Kidney (tissue), 14 donors: Measurements from ENCODE around the gene HECTD4. TPM values are rescaled to one million over a fixed set of nuclear protein-coding genes. Genes with fewer than 3 reads are reported as not detected.

Experiments
- DNase-seq, 5 donors: peaks; one replicate each; pipeline ENCODE4 v3.0.0-alpha.2; 2013 to 2020
- FAIRE-seq: peaks from 2 replicates; lab custom pipeline; 2012; peaks lifted over from hg19 to GRCh38; lab: Jason Lieb, UNC
- H3K27ac ChIP-seq, 2 donors: one replicate each; pipeline ENCODE4 v1.7.0; 2013; ENCODE audit warnings: low read depth in 2 of 2, low read length in 2 of 2, inconsistent platforms in 1 of 2
- H3K27me3 ChIP-seq: one replicate; pipeline ENCODE4 v1.7.1; 2013; ENCODE audit warnings: low read length, inconsistent platforms; ENCODE audit not compliant: control insufficient read depth, insufficient read depth
- H3K36me3 ChIP-seq, 3 donors: one replicate each; pipeline versions ENCODE4 v1.7.0 to v1.7.1; 2013; ENCODE audit warnings: low read length in 3 of 3, control low read depth in 1 of 3, inconsistent platforms in 1 of 3; ENCODE audit not compliant: insufficient read depth in 3 of 3, control insufficient read depth in 2 of 3
- H3K4me1 ChIP-seq, 3 donors: one replicate each; pipeline versions ENCODE4 v1.7.0 to v1.7.1; 2013; ENCODE audit warnings: low read length in 3 of 3, inconsistent platforms in 1 of 3, low read depth in 1 of 3; ENCODE audit not compliant: control insufficient read depth in 2 of 3, insufficient read depth in 2 of 3
- H3K4me3 ChIP-seq, 3 donors: one replicate each; pipeline versions ENCODE4 v1.7.0 to v1.8.1; 2013; ENCODE audit warnings: low read length in 3 of 3, control low read depth in 1 of 3, inconsistent platforms in 1 of 3
- H3K9ac ChIP-seq, 3 donors: one replicate each; pipeline versions ENCODE4 v1.7.0 to v1.7.1; 2013; ENCODE audit warnings: low read length in 3 of 3, control low read depth in 1 of 3, inconsistent platforms in 1 of 3
- H3K9me3 ChIP-seq, 3 donors: one replicate each; pipeline versions ENCODE4 v1.7.0 to v1.7.1; 2013; ENCODE audit warnings: low read length in 3 of 3, control low read depth in 1 of 3, inconsistent platforms in 1 of 3; ENCODE audit not compliant: control insufficient read depth in 2 of 3, insufficient read depth in 1 of 3
- CTCF ChIP-seq: IDR thresholded peaks from 3 replicates; pipeline ENCODE4 v1.5.1; 2012; ENCODE audit warnings: mild to moderate bottlenecking, moderate library complexity, borderline replicate concordance; ENCODE audit not compliant: insufficient read depth; ENCODE audit errors: extremely low read depth
- intact Hi-C: fragments of 100-400 bp; cut with DNase I; formaldehyde crosslinking; loops from one replicate; pipeline ENCODE4 v1.11.1; 2022
- polyA plus RNA-seq: library from polyadenylated mRNA; stranded (reverse); fragments of 350-450 nt; fragmentation: Illumina TruSeq; extraction: RNeasy Lipid Tissue Mini Kit (QIAGEN cat#74804); gene quantifications from one replicate; pipeline ENCODE4 v1.2.3, GENCODE V29; 2014; ENCODE audit warnings: low read depth, low replicate concordance; ENCODE audit not compliant: insufficient read depth
- total RNA-seq: library from RNA; stranded (reverse); fragmentation: NEBNext Ultra II Directional; extraction: Animal tissue kit (Norgen Biotek cat#: 25700); gene quantifications from one replicate; pipeline ENCODE4 v1.2.1, GENCODE V29; 2021
- donor health status: control.
- donor health status: control.
- donor health status: control.
- donor health status: control.
- donor health status: control.
- donor health status: DM: yes; HTN: yes; CAD: no.
- donor health status: Normal renal cell carcinoma (clear cell type).

Gene HECTD4
- total and polyA plus RNA-seq, 2 donors from 2014 or later = 15.6 to 53.1 TPM

DNA sequence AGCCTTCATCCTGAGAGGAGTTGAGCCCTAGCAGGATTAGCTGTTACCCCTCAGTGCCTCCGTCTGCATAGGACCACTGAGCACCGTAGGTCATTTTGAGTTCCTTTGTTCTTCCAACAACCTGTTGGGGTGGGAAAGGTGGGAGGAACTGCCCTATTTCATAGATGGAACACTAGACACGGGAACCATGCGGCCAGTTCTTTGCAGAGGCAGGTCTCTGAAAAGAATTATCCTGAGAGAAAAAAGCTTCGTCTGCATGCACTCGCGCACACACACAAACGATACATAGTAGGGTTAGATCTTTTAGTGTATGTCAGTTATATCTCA, 228.4 kb downstream of the HECTD4 start:
- Histone ChIP-seq H3K27me3 (no peaks in the 10 kb centered on the region), H3K9ac (no peak overlapping the region), H3K4me1 (peaks cover 0 to 6% (median 0%) of the 10 kb centered on the region in 3 donors), H3K36me3 (peaks cover 0 to 19% (median 11%) of the 10 kb centered on the region in 3 donors), H3K4me3 (no peak overlapping the region), H3K9me3 (no peaks in the 10 kb centered on the region), H3K27ac (no peak overlapping the region)
- FAIRE-seq (no peak), DNase-seq (peak in 3 of 5 donors; percentile 46 to 78 (median 59))
- no peak for TF ChIP-seq CTCF
- intact Hi-C loops = no loop called here

DNA sequence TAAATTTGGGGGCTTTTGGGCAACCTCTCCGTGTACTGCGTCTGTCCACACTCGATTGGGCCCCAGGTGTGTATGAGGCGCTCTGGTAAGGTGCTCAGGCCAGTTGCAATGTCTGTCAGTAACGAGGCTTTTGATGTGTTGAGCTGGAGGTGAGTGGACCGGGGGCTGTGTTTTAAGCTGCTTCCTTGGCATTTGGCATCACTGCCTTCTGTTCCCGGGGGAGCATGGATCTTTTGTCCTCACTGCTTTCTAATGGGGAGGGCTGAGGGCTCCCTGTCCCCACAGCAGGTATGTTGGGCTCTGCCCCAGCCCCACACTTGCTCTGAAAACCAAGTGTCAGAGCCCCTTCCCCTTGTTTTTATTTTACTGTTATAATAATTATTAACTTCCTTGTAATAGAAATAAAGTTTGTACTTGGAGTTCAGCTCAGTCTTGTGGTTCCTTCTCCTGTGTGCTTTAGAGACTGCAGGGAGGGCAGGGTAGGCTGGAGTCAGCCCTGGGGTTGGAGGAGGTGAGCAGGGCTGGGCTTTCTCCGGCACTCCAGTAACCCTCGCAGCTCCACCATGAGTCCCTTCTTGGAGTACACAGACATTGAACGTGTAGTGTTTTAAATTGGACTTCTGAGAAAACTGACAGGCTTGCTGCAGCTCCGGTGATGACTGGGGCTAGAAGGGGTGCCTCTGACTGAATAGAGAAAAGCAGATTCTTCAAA, 228.9 kb downstream of the HECTD4 start:
- no peak overlapping the region for H3K4me3 ChIP-seq
- no peak for FAIRE-seq
- H3K9me3 ChIP-seq = no peaks in the 10 kb centered on the region
- H3K36me3 ChIP-seq = peaks cover 0 to 23% (median 14%) of the 10 kb centered on the region in 3 donors
- DNase-seq = no peak
- no peak for TF ChIP-seq CTCF
- no peak overlapping the region for H3K9ac ChIP-seq
- no peaks in the 10 kb centered on the region for H3K27me3 ChIP-seq
- intact Hi-C loops = no loop called here
- H3K4me1 ChIP-seq = peaks cover 0 to 6% (median 0%) of the 10 kb centered on the region in 3 donors
- no peak overlapping the region for H3K27ac ChIP-seq

DNA sequence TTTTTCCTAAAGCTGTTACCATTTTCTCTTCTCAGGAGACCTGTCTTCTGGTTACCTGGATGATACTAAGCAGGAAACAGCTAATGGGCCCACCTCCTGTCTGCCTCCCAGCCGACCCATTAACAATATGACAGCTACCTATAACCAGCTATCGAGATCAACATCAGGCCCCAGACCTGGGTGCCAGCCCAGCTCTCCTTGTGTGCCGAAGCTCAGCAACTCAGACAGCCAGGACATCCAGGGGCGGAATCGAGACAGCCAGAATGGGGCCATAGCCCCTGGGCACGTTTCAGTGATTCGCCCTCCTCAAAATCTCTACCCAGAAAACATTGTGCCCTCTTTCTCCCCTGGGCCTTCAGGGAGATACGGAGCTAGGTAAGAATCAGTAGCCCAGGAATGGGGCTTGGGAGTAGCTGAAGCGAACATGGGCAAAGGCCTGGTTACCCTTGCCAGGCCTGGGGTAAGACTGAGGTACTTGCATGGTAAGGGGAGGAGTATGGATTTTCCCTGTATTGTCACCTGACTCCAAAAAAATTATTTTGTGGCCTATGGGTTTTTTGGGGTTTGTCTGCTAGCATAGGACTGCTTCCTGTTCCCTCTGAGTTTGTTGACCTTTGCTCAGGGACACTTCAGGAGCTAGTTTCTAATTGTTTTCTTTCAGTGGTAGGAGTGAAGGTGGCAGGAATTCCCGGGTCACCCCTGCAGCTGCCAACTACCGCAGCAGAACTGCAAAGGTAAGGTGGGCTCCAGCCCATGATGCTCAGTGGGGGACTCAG, 230.3 kb downstream of the HECTD4 start:
- Histone ChIP-seq H3K4me1 (peaks cover 0 to 6% (median 3%) of the 10 kb centered on the region in 3 donors), H3K27me3 (no peaks in the 10 kb centered on the region), H3K9me3 (no peaks in the 10 kb centered on the region), H3K27ac (no peak overlapping the region), H3K4me3 (no peak overlapping the region), H3K36me3 (peaks cover 0 to 27% (median 19%) of the 10 kb centered on the region in 3 donors), H3K9ac (no peak overlapping the region)
- TF ChIP-seq CTCF = no peak
- FAIRE-seq (no peak), DNase-seq (no peak)
- intact Hi-C loops = no loop called here
